WTC11 (cell line): ENCODE data around the gene FOXF2. TPM values are rescaled to one million over a fixed set of nuclear protein-coding genes. Genes with fewer than 3 reads are reported as not detected.

ENCODE experiments used
- ATAC-seq: fragments of 200-7000 bp; cut with Tn5 transposase; 2 replicates; pipeline ENCODE4 v1.10.0; 2021; ENCODE audit warnings: mild to moderate bottlenecking, moderate library complexity
- Bru-seq: library from RNA; stranded (reverse); fragments of 400-500 nt; gene quantifications from one replicate; lab custom pipeline; 2021; lab: Mats Ljungman, UMichigan
- CTCF ChIA-PET: fragments of 300-600 bp; sonication (Branson Sonifier 250); formaldehyde crosslinking; loops from one replicate; lab custom pipeline; 2021; ENCODE audit warnings: antibody characterized with exemption; lab: Charles Lee
- POLR2A ChIA-PET: fragments of 350-600 bp; sonication (Branson Sonifier 250); formaldehyde crosslinking; loops from one replicate; lab custom pipeline; 2021; ENCODE audit warnings: antibody characterized with exemption; lab: Charles Lee
- DNase-seq: peaks from one replicate; pipeline ENCODE4 v3.0.0; 2021; ENCODE audit warnings: low spot score
- H3K27ac Mint-ChIP-seq: 2 replicates; pipeline ENCODE4 v1.8.0; 2021; ENCODE audit warnings: mixed read lengths
- H3K27me3 Mint-ChIP-seq: 2 replicates; pipeline ENCODE4 v1.8.0; 2021; ENCODE audit warnings: low read depth, mild to moderate bottlenecking, moderate library complexity, mixed read lengths
- H3K36me3 Mint-ChIP-seq: 2 replicates; pipeline ENCODE4 v1.8.0; 2021; ENCODE audit warnings: mixed read lengths
- H3K4me1 Mint-ChIP-seq: 2 replicates; pipeline ENCODE4 v1.8.0; 2022; ENCODE audit warnings: mixed read lengths
- H3K4me3 Mint-ChIP-seq: 2 replicates; pipeline ENCODE4 v1.8.0; 2021; ENCODE audit warnings: mild to moderate bottlenecking, moderate library complexity, mixed read lengths
- H3K9me3 Mint-ChIP-seq: 2 replicates; pipeline ENCODE4 v1.8.0; 2021; ENCODE audit warnings: mixed read lengths
- AFF4 ChIP-seq: sonication (generic); formaldehyde crosslinking; IDR thresholded peaks from 2 replicates; pipeline ENCODE4 v1.8.1; 2023; ENCODE audit warnings: mild to moderate bottlenecking, missing genetic modification reagents, borderline replicate concordance
- ARID4B ChIP-seq: sonication (generic); formaldehyde crosslinking; IDR thresholded peaks from 2 replicates; pipeline ENCODE4 v1.8.0; 2023; ENCODE audit warnings: missing genetic modification reagents, mild to moderate bottlenecking, borderline replicate concordance
- CTCF ChIP-seq: fragments of 200-600 bp; IDR thresholded peaks from 2 replicates; pipeline ENCODE4 v1.8.0; 2022; ENCODE audit warnings: antibody characterized with exemption
- ELF4 ChIP-seq: sonication (generic); formaldehyde crosslinking; IDR thresholded peaks from 2 replicates; pipeline ENCODE4 v1.8.1; 2022; ENCODE audit warnings: low read depth, mild to moderate bottlenecking, moderate library complexity, missing genetic modification reagents
- ERG ChIP-seq: fragments of 250-450 bp; sonication (Bioruptor Pico); IDR thresholded peaks from 2 replicates; pipeline ENCODE4 v1.8.0; 2021; ENCODE audit warnings: mild to moderate bottlenecking
- FOXP1 ChIP-seq: sonication (generic); formaldehyde crosslinking; IDR thresholded peaks from 2 replicates; pipeline ENCODE4 v1.8.0; 2022; ENCODE audit warnings: missing genetic modification reagents, mild to moderate bottlenecking, moderate library complexity, borderline replicate concordance
- GABPB1 ChIP-seq: sonication (generic); formaldehyde crosslinking; IDR thresholded peaks from 2 replicates; pipeline ENCODE4 v1.8.1; 2023; ENCODE audit warnings: mild to moderate bottlenecking, missing genetic modification reagents
- JUN ChIP-seq: sonication (generic); formaldehyde crosslinking; IDR thresholded peaks from 2 replicates; pipeline ENCODE4 v1.8.0; 2023; ENCODE audit warnings: mild to moderate bottlenecking, missing genetic modification reagents
- NFATC4 ChIP-seq: fragments of 250-450 bp; sonication (Bioruptor Pico); IDR thresholded peaks from 2 replicates; pipeline ENCODE4 v1.9.0; 2021; ENCODE audit warnings: mild to moderate bottlenecking
- NFYB ChIP-seq: sonication (generic); formaldehyde crosslinking; conservative IDR thresholded peaks from 2 replicates; pipeline ENCODE4 v1.8.0; 2022; ENCODE audit warnings: low read depth, missing genetic modification reagents
- OVOL2 ChIP-seq: fragments of 250-450 bp; sonication (Bioruptor Pico); IDR thresholded peaks from 2 replicates; pipeline ENCODE4 v1.9.0; 2021; ENCODE audit warnings: mild to moderate bottlenecking, borderline replicate concordance
- SP1 ChIP-seq: sonication (generic); formaldehyde crosslinking; conservative IDR thresholded peaks from 2 replicates; pipeline ENCODE4 v1.8.1; 2022; ENCODE audit warnings: missing genetic modification reagents
- TEAD4 ChIP-seq: sonication (generic); formaldehyde crosslinking; IDR thresholded peaks from 2 replicates; pipeline ENCODE4 v1.8.0; 2022; ENCODE audit warnings: mild to moderate bottlenecking, missing genetic modification reagents
- ZNF138 ChIP-seq: sonication (generic); formaldehyde crosslinking; conservative IDR thresholded peaks from 2 replicates; pipeline ENCODE4 v1.8.1; 2022; ENCODE audit warnings: mild to moderate bottlenecking, moderate library complexity, missing genetic modification reagents
- ZNF232 ChIP-seq: sonication (generic); formaldehyde crosslinking; IDR thresholded peaks from 2 replicates; pipeline ENCODE4 v1.8.0; 2022; ENCODE audit warnings: mild to moderate bottlenecking, missing genetic modification reagents
- ZNF396 ChIP-seq: fragments of 250-450 bp; sonication (Bioruptor Pico); IDR thresholded peaks from 2 replicates; pipeline ENCODE4 v1.8.0; 2021; ENCODE audit warnings: mild to moderate bottlenecking, moderate library complexity, borderline replicate concordance
- ZNF512 ChIP-seq: sonication (generic); formaldehyde crosslinking; IDR thresholded peaks from 2 replicates; pipeline ENCODE4 v1.8.1; 2022; ENCODE audit warnings: missing genetic modification reagents, borderline replicate concordance
- long read RNA-seq, 3 experiments: library from RNA in 1 of 3; library from capped mRNA in 1 of 3; library from polyadenylated mRNA in 1 of 3; unstranded in 2 of 3; stranded (forward) in 1 of 3; transcript quantifications; one replicate each; pipeline ENCODE4 v2.0.0, GENCODE V29; 2021
- total RNA-seq: library from RNA; stranded (reverse); gene quantifications from 3 replicates; pipeline ENCODE4 v1.2.3, GENCODE V29; 2021

Gene FOXF2
- total RNA-seq (0.07 to 0.11 TPM in 2 of 3 replicates, not detected in the other), Bru-seq, nascent RNA (not detected)
- long read RNA-seq, experiment 1, result 0 reads
- long read RNA-seq, experiment 2, result 0 reads
- long read RNA-seq, experiment 3, result 0 reads

- CTCF ChIA-PET, result interaction anchor here (0.7 to 1.3 kb wide), 4 partner anchors 8 to 47 kb away, joined by 3 to 5 read pairs (median 4); no protein-coding TSS in a partner anchor
- Mint-ChIP-seq H3K27me3 (peaks cover 93% of the 10 kb centered on the region), H3K9me3 (no peaks in the 10 kb centered on the region), H3K4me1 (peaks cover 47% of the 10 kb centered on the region)
- no peak for TF ChIP-seq TEAD4 (CRISPR knock-in tag)
- TF ChIP-seq ELF4 (CRISPR knock-in tag), result no peak
- TF ChIP-seq ERG (CRISPR knock-in tag), result no peak
- no peak for TF ChIP-seq ZNF232 (CRISPR knock-in tag)
- TF ChIP-seq, all 79 proteins: peak for 0
- POLR2A ChIA-PET, result no interaction called here
- Mint-ChIP-seq H3K36me3 (no peaks in the 10 kb centered on the region; the same call in 1 of the 2 replicates), H3K27ac (no peak within 1 kb of the TSS), H3K4me3 (peak within 1 kb of the TSS; percentile 73)
- ATAC-seq (peak; percentile 29), DNase-seq (peak; percentile 73)
Measured at GRCh38 chr6:1389369-1390132, at the start of gene FOXF2. Gene FOXF2, plus strand, starts transcription at chr6:1389576. Its CDS starts 372 bp downstream, at chr6:1389948.

GRCh38 chr6:1346101-1346500, 43.3 kb upstream of the FOXF2 start:
- peaks cover 4% of the 10 kb centered on the region for H3K27me3 Mint-ChIP-seq
- no peak overlapping the region for H3K4me3 Mint-ChIP-seq
- ATAC-seq (no peak), DNase-seq (no peak)
- peaks cover 36% of the 10 kb centered on the region for H3K36me3 Mint-ChIP-seq
- peaks cover 37% of the 10 kb centered on the region for H3K9me3 Mint-ChIP-seq
- POLR2A ChIA-PET, result no interaction called here
- TF ChIP-seq ZNF512 (CRISPR knock-in tag), result no peak
- TF ChIP-seq JUN (CRISPR knock-in tag), result no peak
- TF ChIP-seq GABPB1, result no peak
- TF ChIP-seq NFYB (CRISPR knock-in tag), result no peak
- no peak for TF ChIP-seq FOXP1 (CRISPR knock-in tag)
- TF ChIP-seq, all 79 proteins: peak for 0
- CTCF ChIA-PET, result interaction anchor here (0.7 to 1.4 kb wide), 4 partner anchors 10 to 91 kb away, joined by 3 to 7 read pairs (median 4); no protein-coding TSS in a partner anchor
- Mint-ChIP-seq H3K4me1 (peaks cover 38% of the 10 kb centered on the region), H3K27ac (no peak overlapping the region)

- POLR2A ChIA-PET, result no interaction called here
- Mint-ChIP-seq H3K4me1 (peaks cover 38% of the 10 kb centered on the region), H3K36me3 (peaks cover 41% of the 10 kb centered on the region), H3K27me3 (peaks cover 4% of the 10 kb centered on the region), H3K4me3 (no peak overlapping the region), H3K27ac (no peak overlapping the region), H3K9me3 (peaks cover 43% of the 10 kb centered on the region)
- CTCF ChIA-PET, result interaction anchor here (0.7 to 1.4 kb wide), 5 partner anchors 10 to 177 kb away, joined by 3 to 7 read pairs (median 4); no protein-coding TSS in a partner anchor
- no peak for ATAC-seq
- no peak for DNase-seq
- TF ChIP-seq NFATC4 (CRISPR knock-in tag) (no peak), CTCF (no peak), OVOL2 (CRISPR knock-in tag) (no peak), ZNF138 (no peak), SP1 (CRISPR knock-in tag) (no peak), AFF4 (CRISPR knock-in tag) (no peak), ZNF396 (CRISPR knock-in tag) (no peak), ARID4B (CRISPR knock-in tag) (no peak)
Measured at GRCh38 chr6:1346558-1347091, 42.8 kb upstream of the FOXF2 start.
